ENCODE results near the gene CCNL2. TPM values are rescaled to one million over a fixed set of nuclear protein-coding genes. Genes with fewer than 3 reads are reported as not detected.
A peak's percentile ranks its signal among the peaks of the same experiment; 100 is the strongest.

Gene CCNL2
- total and polyA plus RNA-seq, 2 donors (not counting 1 experiment from before 2014, with no cell fraction given) = 102 to 116 TPM

DNA sequence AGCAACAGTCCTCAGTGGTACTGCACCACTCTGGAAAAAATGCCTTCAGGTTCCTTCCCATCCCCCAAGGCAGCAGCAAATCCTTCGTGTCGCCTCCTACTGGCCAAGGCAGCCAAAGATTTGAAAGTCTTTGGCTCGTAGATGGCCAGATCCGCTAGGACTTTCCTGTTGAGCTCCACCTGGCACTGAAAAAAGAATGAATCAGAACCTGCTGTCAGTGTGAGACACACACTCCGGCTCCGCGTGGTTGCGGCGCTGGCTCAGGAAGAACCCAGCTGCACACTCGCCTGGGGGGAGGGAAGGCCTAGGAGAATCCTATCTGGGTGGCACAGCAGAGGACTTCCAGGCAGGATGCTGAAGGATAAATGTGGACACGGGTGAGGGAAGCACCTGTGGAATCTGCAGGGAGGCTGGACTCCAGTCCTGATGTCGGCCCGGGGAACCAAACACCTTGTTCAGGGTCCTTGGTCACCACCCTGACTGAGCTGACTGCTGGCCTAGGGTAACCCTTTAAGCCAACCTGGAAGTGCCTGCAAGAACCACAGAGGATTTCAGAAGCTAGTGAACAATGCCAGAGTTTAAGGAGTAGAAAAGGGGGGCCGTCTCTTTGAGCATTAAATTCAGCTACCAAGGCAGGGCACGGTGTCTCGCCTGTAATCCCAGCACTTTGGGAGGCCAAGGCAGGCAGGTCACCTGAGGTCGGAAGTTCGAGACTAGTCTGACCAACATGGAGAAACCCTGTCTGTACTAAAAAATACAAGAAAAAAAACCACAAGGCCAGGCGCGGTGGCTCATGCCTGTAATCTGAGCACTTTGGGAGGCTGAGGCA, 3.2 kb upstream of the CCNL2 start:
- Histone ChIP-seq H3K27me3 (ENCODE audit: control insufficient read depth, insufficient read depth, low read length) (no peaks in the 10 kb centered on the region), H4K20me1 (ENCODE audit: control insufficient read depth, extremely low read depth, insufficient read depth, low read length) (no peaks in the 10 kb centered on the region), H3K4me2 (ENCODE audit: extremely low read depth, insufficient read depth, low read length) (no peak overlapping the region), H3K4me1 (ENCODE audit: control insufficient read depth, extremely low read depth, insufficient read depth, low read length) (peaks cover 21% of the 10 kb centered on the region), H3K36me3 (ENCODE audit: control insufficient read depth, insufficient read depth, low read length) (peaks cover 33% of the 10 kb centered on the region), H3K4me3 (replicated peaks in 1 of 4; ENCODE audit: control extremely low read depth in 1 of 4, insufficient read depth in 1 of 4, low read depth in 3 of 4, low read length in 4 of 4) (no peak overlapping the region), H3K79me2 (ENCODE audit: control insufficient read depth, insufficient read depth, low read length) (peaks cover 72% of the 10 kb centered on the region), H3K9ac (ENCODE audit: insufficient read depth, low read length) (no peak overlapping the region), H2AFZ (ENCODE audit: low read length) (no peak overlapping the region), H3K9me3 (ENCODE audit: control insufficient read depth, insufficient read depth, low read depth, low read length) (no peaks in the 10 kb centered on the region), H3K27ac (ENCODE audit: insufficient read depth, low read length) (no peak overlapping the region)
- no peak for TF ChIP-seq EZH2 (IDR thresholded peaks at IDR 0.05; ENCODE audit: low read length, missing control alignments)
- TF ChIP-seq, protein P1, sequence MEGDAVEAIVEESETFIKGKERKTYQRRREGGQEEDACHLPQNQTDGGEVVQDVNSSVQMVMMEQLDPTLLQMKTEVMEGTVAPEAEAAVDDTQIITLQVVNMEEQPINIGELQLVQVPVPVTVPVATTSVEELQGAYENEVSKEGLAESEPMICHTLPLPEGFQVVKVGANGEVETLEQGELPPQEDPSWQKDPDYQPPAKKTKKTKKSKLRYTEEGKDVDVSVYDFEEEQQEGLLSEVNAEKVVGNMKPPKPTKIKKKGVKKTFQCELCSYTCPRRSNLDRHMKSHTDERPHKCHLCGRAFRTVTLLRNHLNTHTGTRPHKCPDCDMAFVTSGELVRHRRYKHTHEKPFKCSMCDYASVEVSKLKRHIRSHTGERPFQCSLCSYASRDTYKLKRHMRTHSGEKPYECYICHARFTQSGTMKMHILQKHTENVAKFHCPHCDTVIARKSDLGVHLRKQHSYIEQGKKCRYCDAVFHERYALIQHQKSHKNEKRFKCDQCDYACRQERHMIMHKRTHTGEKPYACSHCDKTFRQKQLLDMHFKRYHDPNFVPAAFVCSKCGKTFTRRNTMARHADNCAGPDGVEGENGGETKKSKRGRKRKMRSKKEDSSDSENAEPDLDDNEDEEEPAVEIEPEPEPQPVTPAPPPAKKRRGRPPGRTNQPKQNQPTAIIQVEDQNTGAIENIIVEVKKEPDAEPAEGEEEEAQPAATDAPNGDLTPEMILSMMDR (conservative IDR thresholded peaks at IDR 0.05 in 1 of 2, IDR thresholded peaks at IDR 0.05 in 1 of 2; ENCODE audit: low read depth in 1 of 2, low read length in 2 of 2) = peak; percentile 58 to 71
- peak; percentile 59 to 72 for DNase-seq (ENCODE audit: low read depth in 2 of 2)

DNA sequence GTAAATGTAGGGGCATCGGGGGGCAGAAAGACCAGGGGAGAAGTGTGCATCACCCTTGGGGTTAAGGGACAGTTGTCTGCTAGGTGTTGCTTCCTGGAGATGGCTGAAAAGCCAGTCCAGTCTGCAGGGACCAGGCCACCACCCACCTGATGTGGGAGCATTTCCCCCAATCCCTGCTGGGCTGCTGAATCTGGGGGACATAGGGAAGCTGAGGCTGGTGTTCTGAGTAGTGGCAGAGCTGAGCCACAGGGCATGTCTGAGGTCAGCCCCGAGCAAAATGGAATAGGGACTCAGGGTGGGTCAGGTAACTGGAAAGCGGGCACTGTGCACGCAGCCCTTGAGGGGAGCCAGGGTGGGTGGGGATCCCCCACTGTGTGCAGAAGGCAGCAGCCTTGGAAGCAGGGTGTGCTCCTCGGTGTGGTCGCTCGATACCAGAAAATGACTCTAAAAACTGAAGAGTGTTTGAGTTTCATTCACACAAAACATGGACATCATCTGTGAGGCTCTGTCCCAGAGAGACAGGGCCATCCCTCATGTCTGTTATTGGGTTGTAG, 2.4 kb upstream of the CCNL2 start:
- no peak overlapping the region for H3K9ac ChIP-seq (ENCODE audit: insufficient read depth, low read length)
- H4K20me1 ChIP-seq (ENCODE audit: control insufficient read depth, extremely low read depth, insufficient read depth, low read length) = no peaks in the 10 kb centered on the region
- H3K4me1 ChIP-seq (ENCODE audit: control insufficient read depth, extremely low read depth, insufficient read depth, low read length) = peaks cover 21% of the 10 kb centered on the region
- no peaks in the 10 kb centered on the region for H3K27me3 ChIP-seq (ENCODE audit: control insufficient read depth, insufficient read depth, low read length)
- H3K9me3 ChIP-seq (ENCODE audit: control insufficient read depth, insufficient read depth, low read depth, low read length) = no peaks in the 10 kb centered on the region
- no peak overlapping the region for H3K4me2 ChIP-seq (ENCODE audit: extremely low read depth, insufficient read depth, low read length)
- peak overlapping the region in 1 of 4 experiments; percentile 14 for H3K4me3 ChIP-seq (replicated peaks in 1 of 4; ENCODE audit: control extremely low read depth in 1 of 4, insufficient read depth in 1 of 4, low read depth in 3 of 4, low read length in 4 of 4)
- no peak overlapping the region for H3K27ac ChIP-seq (ENCODE audit: insufficient read depth, low read length)
- no peak for DNase-seq (ENCODE audit: low read depth in 2 of 2)
- H2AFZ ChIP-seq (ENCODE audit: low read length) = no peak overlapping the region
- H3K79me2 ChIP-seq (ENCODE audit: control insufficient read depth, insufficient read depth, low read length) = peaks cover 69% of the 10 kb centered on the region
- H3K36me3 ChIP-seq (ENCODE audit: control insufficient read depth, insufficient read depth, low read length) = peaks cover 37% of the 10 kb centered on the region
- TF ChIP-seq EZH2 (IDR thresholded peaks at IDR 0.05; ENCODE audit: low read length, missing control alignments) = no peak
- TF ChIP-seq, protein P1 (conservative IDR thresholded peaks at IDR 0.05 in 1 of 2, IDR thresholded peaks at IDR 0.05 in 1 of 2; ENCODE audit: low read depth in 1 of 2, low read length in 2 of 2) = no peak

- no peaks in the 10 kb centered on the region for H4K20me1 ChIP-seq (ENCODE audit: control insufficient read depth, extremely low read depth, insufficient read depth, low read length)
- no peak overlapping the region for H2AFZ ChIP-seq (ENCODE audit: low read length)
- no peaks in the 10 kb centered on the region for H3K9me3 ChIP-seq (ENCODE audit: control insufficient read depth, insufficient read depth, low read depth, low read length)
- peaks cover 18% of the 10 kb centered on the region for H3K4me1 ChIP-seq (ENCODE audit: control insufficient read depth, extremely low read depth, insufficient read depth, low read length)
- peak overlapping the region; percentile 77 to 100 (median 96) for H3K4me3 ChIP-seq (replicated peaks in 1 of 4; ENCODE audit: control extremely low read depth in 1 of 4, insufficient read depth in 1 of 4, low read depth in 3 of 4, low read length in 4 of 4)
- H3K27me3 ChIP-seq (ENCODE audit: control insufficient read depth, insufficient read depth, low read length) = no peaks in the 10 kb centered on the region
- peak overlapping the region; percentile 89 for H3K9ac ChIP-seq (ENCODE audit: insufficient read depth, low read length)
- H3K36me3 ChIP-seq (ENCODE audit: control insufficient read depth, insufficient read depth, low read length) = peaks cover 37% of the 10 kb centered on the region
- DNase-seq (ENCODE audit: low read depth in 2 of 2) = peak in 1 of 2 donors; percentile 18
- H3K79me2 ChIP-seq (ENCODE audit: control insufficient read depth, insufficient read depth, low read length) = peaks cover 62% of the 10 kb centered on the region
- TF ChIP-seq, protein P1 (conservative IDR thresholded peaks at IDR 0.05 in 1 of 2, IDR thresholded peaks at IDR 0.05 in 1 of 2; ENCODE audit: low read depth in 1 of 2, low read length in 2 of 2) = no peak
- no peak for TF ChIP-seq EZH2 (IDR thresholded peaks at IDR 0.05; ENCODE audit: low read length, missing control alignments)
- H3K27ac ChIP-seq (ENCODE audit: insufficient read depth, low read length) = peak overlapping the region; percentile 91
- peak overlapping the region; percentile 100 for H3K4me2 ChIP-seq (ENCODE audit: extremely low read depth, insufficient read depth, low read length)
These were observed 1.7 kb upstream of the CCNL2 start for GRCh38 chr1:1400576-1401456.

All from fibroblast of lung (primary cell).